PC-3 (cell line): Measurements from ENCODE around the gene TM9SF3. TPM values are rescaled to one million over a fixed set of nuclear protein-coding genes. Genes with fewer than 3 reads are reported as not detected.
A peak's percentile ranks its signal among the peaks of the same experiment; 100 is the strongest.

Experiments
- ATAC-seq: fragments of 200-7000 bp; cut with Tn5 transposase; 2 replicates; pipeline ENCODE4 v1.9.1; 2020; ENCODE audit warnings: mild to moderate bottlenecking, moderate library complexity
- BruUV-seq: library from RNA; stranded (reverse); fragments of 400-500 nt; replicated peaks from 2 replicates; lab custom pipeline; 2021; lab: Mats Ljungman, UMichigan
- CTCF ChIA-PET: fragments of 300-600 bp; sonication (Branson Sonifier 250); formaldehyde crosslinking; loops from one replicate; lab custom pipeline; 2022; ENCODE audit warnings: antibody characterized with exemption; lab: Charles Lee
- POLR2A ChIA-PET: fragments of 300-600 bp; sonication (Branson Sonifier 250); formaldehyde crosslinking; loops from one replicate; lab custom pipeline; 2022; ENCODE audit warnings: antibody characterized with exemption; ENCODE audit not compliant: unreplicated experiment; lab: Charles Lee
- DNase-seq: peaks from one replicate; pipeline ENCODE4 v3.0.0-alpha.2; 2015
- H2AFZ ChIP-seq: fragments of 300-600 bp; sonication (generic); 2 replicates; pipeline ENCODE4 v1.6.0; 2016; ENCODE audit warnings: antibody characterized with exemption, low read length
- H3F3A ChIP-seq: fragments of 300-600 bp; sonication (generic); one replicate; pipeline ENCODE4 v1.6.0; 2017; ENCODE audit warnings: antibody characterized with exemption, low read length, control low read depth, mild to moderate bottlenecking; ENCODE audit not compliant: unreplicated experiment
- H3K27ac ChIP-seq: fragments of 300-600 bp; sonication (generic); 2 replicates; pipeline ENCODE4 v1.5.1; 2016; ENCODE audit warnings: mild to moderate bottlenecking, low read length
- H3K27me3 ChIP-seq: fragments of 300-600 bp; sonication (generic); 2 replicates; pipeline ENCODE4 v1.6.1; 2016; ENCODE audit warnings: low read length, mixed read lengths
- H3K36me3 ChIP-seq: fragments of 300-600 bp; sonication (generic); 2 replicates; pipeline ENCODE4 v1.6.1; 2016; ENCODE audit warnings: low read depth, mixed run types, low read length, mixed read lengths
- H3K4me1 ChIP-seq: fragments of 300-600 bp; sonication (generic); 2 replicates; pipeline ENCODE4 v1.5.1; 2016; ENCODE audit warnings: low read length; ENCODE audit not compliant: insufficient read depth
- H3K4me2 ChIP-seq: fragments of 300-600 bp; sonication (generic); 2 replicates; pipeline ENCODE4 v1.6.0; 2016; ENCODE audit warnings: low read length
- H3K4me3 ChIP-seq: fragments of 300-600 bp; sonication (generic); 2 replicates; pipeline ENCODE4 v1.5.1; 2016; ENCODE audit warnings: mild to moderate bottlenecking, low read length, mixed read lengths
- H3K79me2 ChIP-seq: fragments of 300-600 bp; sonication (generic); 2 replicates; pipeline ENCODE4 v1.6.1; 2017; ENCODE audit warnings: low read length, mixed read lengths
- H3K9ac ChIP-seq: fragments of 300-600 bp; sonication (generic); 2 replicates; pipeline ENCODE4 v1.6.0; 2016; ENCODE audit warnings: mild to moderate bottlenecking, low read length
- H3K9me2 ChIP-seq: fragments of 300-600 bp; sonication (generic); replicated peaks from 2 replicates; pipeline ENCODE4 v1.6.1; 2016; ENCODE audit warnings: mixed run types, low read length, mixed read lengths
- H3K9me3 ChIP-seq: fragments of 300-600 bp; sonication (generic); 2 replicates; pipeline ENCODE4 v1.6.1; 2016; ENCODE audit warnings: low read length, mixed read lengths
- H4K20me1 ChIP-seq: fragments of 300-600 bp; sonication (generic); 2 replicates; pipeline ENCODE4 v1.6.1; 2016; ENCODE audit warnings: low read length, mixed read lengths
- EZH2 ChIP-seq: fragments of 300-600 bp; sonication (generic); IDR thresholded peaks from one replicate; pipeline ENCODE4 v1.6.1; 2017; ENCODE audit warnings: antibody characterized with exemption, mild to moderate bottlenecking, low read length; ENCODE audit not compliant: unreplicated experiment
- EZH2phosphoT487 ChIP-seq: fragments of 300-600 bp; sonication (generic); IDR thresholded peaks from 2 replicates; pipeline ENCODE4 v1.6.1; 2018; ENCODE audit warnings: mild to moderate bottlenecking, antibody characterized with exemption, low read length, borderline replicate concordance
- intact Hi-C: fragments of 100-400 bp; cut with micrococcal nuclease; formaldehyde crosslinking; loops from 2 replicates; pipeline ENCODE4 v1.9.0; 2023
- total RNA-seq: library from RNA; depleted of rRNA; stranded (reverse); fragments of >200 nt; gene quantifications from 2 replicates; pipeline ENCODE4 v1.2.3, GENCODE V29; 2014
- TF ChIP-seq, protein P1 (sequence below): fragments of 300-600 bp; sonication (generic); conservative IDR thresholded peaks from 2 replicates; pipeline ENCODE4 v1.5.1; 2017; ENCODE audit warnings: antibody characterized with exemption, low read depth, mild to moderate bottlenecking, low read length

TM9SF3 gene
- total RNA-seq, 1 experiment from 2014 or later = 39.2 TPM

DNA sequence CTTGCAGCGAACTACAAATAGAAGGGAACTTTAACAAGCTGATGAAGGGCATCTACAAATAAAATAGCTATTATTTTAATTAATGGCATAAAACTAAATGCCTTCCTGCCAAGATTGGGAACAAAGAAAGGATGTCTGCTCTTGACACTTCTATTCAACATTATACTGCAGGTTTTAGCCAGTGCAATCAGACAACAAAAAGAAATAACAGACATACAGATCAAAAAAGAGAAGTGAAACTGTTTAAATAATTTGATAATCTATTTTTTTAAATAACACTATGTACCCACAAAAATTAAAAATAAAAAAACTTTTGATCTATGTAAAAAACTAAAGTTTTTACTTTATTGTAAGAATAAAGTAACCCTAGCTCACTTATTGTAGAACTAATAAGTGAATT lies 50.7 kb downstream of the TM9SF3 start:
- ChIA-PET CTCF (no interaction called here), POLR2A (no interaction called here)
- Histone ChIP-seq H3K9me2 (no peaks in the 10 kb centered on the region), H2AFZ (no peak overlapping the region), H3K4me2 (no peak overlapping the region), H3K79me2 (no peaks in the 10 kb centered on the region), H3K27ac (no peak overlapping the region), H3K9ac (no peak overlapping the region), H4K20me1 (peaks cover 18% of the 10 kb centered on the region; the same call in 1 of the 2 replicates), H3K4me1 (peaks cover 17% of the 10 kb centered on the region), H3F3A (no peaks in the 10 kb centered on the region), H3K4me3 (no peak overlapping the region), H3K27me3 (no peaks in the 10 kb centered on the region), H3K36me3 (peaks cover 6% of the 10 kb centered on the region; the same call in 1 of the 2 replicates), H3K9me3 (no peaks in the 10 kb centered on the region)
- DNase-seq (no peak), ATAC-seq (no peak)
- no TSS peak for BruUV-seq
- intact Hi-C loops = no loop called here
- TF ChIP-seq EZH2 = no peak
- TF ChIP-seq, protein P1, sequence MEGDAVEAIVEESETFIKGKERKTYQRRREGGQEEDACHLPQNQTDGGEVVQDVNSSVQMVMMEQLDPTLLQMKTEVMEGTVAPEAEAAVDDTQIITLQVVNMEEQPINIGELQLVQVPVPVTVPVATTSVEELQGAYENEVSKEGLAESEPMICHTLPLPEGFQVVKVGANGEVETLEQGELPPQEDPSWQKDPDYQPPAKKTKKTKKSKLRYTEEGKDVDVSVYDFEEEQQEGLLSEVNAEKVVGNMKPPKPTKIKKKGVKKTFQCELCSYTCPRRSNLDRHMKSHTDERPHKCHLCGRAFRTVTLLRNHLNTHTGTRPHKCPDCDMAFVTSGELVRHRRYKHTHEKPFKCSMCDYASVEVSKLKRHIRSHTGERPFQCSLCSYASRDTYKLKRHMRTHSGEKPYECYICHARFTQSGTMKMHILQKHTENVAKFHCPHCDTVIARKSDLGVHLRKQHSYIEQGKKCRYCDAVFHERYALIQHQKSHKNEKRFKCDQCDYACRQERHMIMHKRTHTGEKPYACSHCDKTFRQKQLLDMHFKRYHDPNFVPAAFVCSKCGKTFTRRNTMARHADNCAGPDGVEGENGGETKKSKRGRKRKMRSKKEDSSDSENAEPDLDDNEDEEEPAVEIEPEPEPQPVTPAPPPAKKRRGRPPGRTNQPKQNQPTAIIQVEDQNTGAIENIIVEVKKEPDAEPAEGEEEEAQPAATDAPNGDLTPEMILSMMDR = no peak

DNA sequence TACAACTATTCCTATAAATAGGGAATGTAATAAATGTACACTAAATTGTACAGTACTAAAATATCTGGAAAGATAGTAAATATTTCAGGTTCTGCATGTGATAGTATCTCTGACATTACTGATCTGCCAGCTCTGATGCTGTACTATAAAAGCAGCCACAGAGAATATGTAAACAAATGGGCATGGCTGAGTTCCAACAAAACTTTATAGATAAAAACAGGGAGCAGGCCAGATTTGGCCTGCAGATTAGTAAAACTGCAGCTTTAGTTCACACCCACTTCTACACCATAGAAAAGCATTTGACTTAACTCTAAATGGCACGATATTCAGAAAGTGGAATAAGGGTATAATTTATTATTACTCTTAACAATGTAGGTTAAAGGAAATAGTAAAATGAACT lies 54.3 kb downstream of the TM9SF3 start:
- Histone ChIP-seq H3K27ac (no peak overlapping the region), H3K9me2 (no peaks in the 10 kb centered on the region), H3K79me2 (no peaks in the 10 kb centered on the region), H3K4me2 (0 out of 2 replicates have a peak overlapping the region, but pooled peaks have one; percentile 13), H3K27me3 (no peaks in the 10 kb centered on the region), H3K4me1 (peaks cover 17% of the 10 kb centered on the region), H3K36me3 (peaks cover 8% of the 10 kb centered on the region; the same call in 1 of the 2 replicates), H4K20me1 (peaks cover 14% of the 10 kb centered on the region; the same call in 1 of the 2 replicates), H3K9ac (no peak overlapping the region), H3K4me3 (no peak overlapping the region), H3K9me3 (no peaks in the 10 kb centered on the region), H3F3A (no peaks in the 10 kb centered on the region), H2AFZ (no peak overlapping the region)
- no TSS peak for BruUV-seq
- CTCF ChIA-PET = interaction anchor here (0.5 kb wide), 1 partner anchor 18 kb away, joined by 3 read pairs; no protein-coding TSS in a partner anchor
- TF ChIP-seq EZH2phosphoT487 = no peak
- TF ChIP-seq EZH2 = no peak
- TF ChIP-seq, protein P1 = no peak
- ATAC-seq (peak; percentile 82), DNase-seq (peak; percentile 84)
- intact Hi-C loops = no loop called here
- POLR2A ChIA-PET = no interaction called here

DNA sequence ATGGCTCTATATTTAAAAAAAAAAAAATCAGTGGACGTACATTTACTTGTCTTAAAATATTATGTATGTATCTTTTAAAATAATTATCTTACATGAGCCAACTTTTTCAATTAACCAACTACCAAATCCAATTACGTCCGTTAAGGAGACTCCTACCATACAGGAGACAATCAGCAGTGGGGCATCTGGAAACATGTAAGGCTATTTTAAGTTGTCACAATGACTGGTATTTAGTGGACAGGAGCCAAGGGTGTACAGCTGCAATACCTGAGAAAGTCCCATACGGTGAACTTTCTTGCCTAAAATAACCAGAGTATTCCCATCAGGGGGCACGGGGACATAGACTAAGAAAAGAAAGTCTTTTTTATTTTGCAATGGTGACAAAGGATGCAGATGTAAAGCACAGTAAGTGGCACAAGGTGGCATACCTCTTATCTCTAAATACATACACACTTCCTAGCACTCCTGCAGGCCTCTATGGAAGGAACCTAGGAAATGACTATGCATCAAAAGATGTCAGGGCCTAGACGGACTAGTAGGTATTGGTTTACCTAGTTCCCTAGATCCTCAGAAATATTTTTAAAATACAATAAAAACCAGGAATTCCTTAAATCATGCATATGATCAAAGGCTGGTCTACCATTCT lies 57.1 kb downstream of the TM9SF3 start:
- H3K79me2 ChIP-seq = no peaks in the 10 kb centered on the region
- no peaks in the 10 kb centered on the region for H3K27me3 ChIP-seq
- no peak for ATAC-seq
- H3F3A ChIP-seq = no peaks in the 10 kb centered on the region
- H3K9ac ChIP-seq = no peak overlapping the region
- no peak overlapping the region for H2AFZ ChIP-seq
- no TSS peak for BruUV-seq
- DNase-seq = no peak
- peaks cover 19% of the 10 kb centered on the region; the same call in 1 of the 2 replicates for H3K36me3 ChIP-seq
- H3K4me2 ChIP-seq = no peak overlapping the region
- H3K9me2 ChIP-seq = no peaks in the 10 kb centered on the region
- CTCF ChIA-PET = no interaction called here
- intact Hi-C loops = no loop called here
- H3K9me3 ChIP-seq = no peaks in the 10 kb centered on the region
- TF ChIP-seq EZH2phosphoT487 = no peak
- TF ChIP-seq, protein P1 = no peak
- no peak for TF ChIP-seq EZH2
- H3K4me1 ChIP-seq = peaks cover 17% of the 10 kb centered on the region
- no peak overlapping the region for H3K4me3 ChIP-seq
- H4K20me1 ChIP-seq = peaks cover 14% of the 10 kb centered on the region; the same call in 1 of the 2 replicates
- no peak overlapping the region for H3K27ac ChIP-seq
- POLR2A ChIA-PET = no interaction called here
